K562 (cell line): Measurements from ENCODE around the gene SDHC. TPM values are rescaled to one million over a fixed set of nuclear protein-coding genes. Genes with fewer than 3 reads are reported as not detected.
A peak's percentile ranks its signal among the peaks of the same experiment; 100 is the strongest.

Experiments used
- ATAC-seq: fragments of 200-7000 bp; cut with Tn5 transposase; 3 replicates; pipeline ENCODE4 v1.9.1; 2020; ENCODE audit warnings: moderate library complexity
- BruUV-seq: library from RNA; stranded (reverse); fragments of 400-500 nt; replicated peaks from 2 replicates; lab custom pipeline; 2021; lab: Mats Ljungman, UMichigan
- CTCF ChIA-PET: fragments of 300-600 bp; formaldehyde crosslinking; extraction: SDS; loops from one replicate; lab custom pipeline; 2021; ENCODE audit warnings: low intra/inter-chr PET ratio; lab: Yijun Ruan, JAX
- POLR2A ChIA-PET: fragments of 300-600, 350-650 bp; sonication (Branson Sonifier 250); formaldehyde crosslinking; extraction: SDS; loops from one replicate; lab custom pipeline; 2021; ENCODE audit warnings: antibody characterized with exemption, inconsistent platforms; lab: Yijun Ruan, JAX
- DNase-seq, 4 experiments: peaks; one replicate each; pipeline versions ENCODE4 v3.0.0 to v3.0.0-alpha.2; 2011 to 2018; ENCODE audit warnings: low spot score in 3 of 4, mixed read lengths in 3 of 4; ENCODE audit errors: extremely low read depth in 1 of 4
- FAIRE-seq: peaks from 2 replicates; lab custom pipeline; 2011; peaks lifted over from hg19 to GRCh38; lab: Jason Lieb, UNC
- H2AFZ ChIP-seq: 2 replicates; pipeline ENCODE4 v1.6.0; 2011; ENCODE audit warnings: low read depth, low read length, control low read depth, inconsistent platforms
- H3K27ac ChIP-seq: fragments of 200-600 bp; 3 replicates; pipeline ENCODE4 v1.8.0; 2011; ENCODE audit warnings: low read depth, mild to moderate bottlenecking, control low read depth, inconsistent platforms, low read length, moderate library complexity, mixed read lengths; ENCODE audit errors: extremely low read depth
- H3K27me3 ChIP-seq, 2 experiments: fragments of 300-600 bp in 1 of 2; 2 replicates in 1 of 2; 3 replicates in 1 of 2; pipeline versions ENCODE4 v1.6.0 to v1.8.0; 2011; ENCODE audit warnings: inconsistent platforms in 2 of 2, low read length in 2 of 2, mild to moderate bottlenecking in 1 of 2, mixed read lengths in 1 of 2, moderate library complexity in 1 of 2; ENCODE audit not compliant: control insufficient read depth in 2 of 2, insufficient read depth in 2 of 2
- H3K36me3 ChIP-seq: fragments of 300-600 bp; 3 replicates; pipeline ENCODE4 v1.8.0; 2011; ENCODE audit warnings: mild to moderate bottlenecking, low read length, inconsistent platforms; ENCODE audit not compliant: control insufficient read depth, insufficient read depth
- H3K4me1 ChIP-seq, 2 experiments: fragments of 200-600 bp in 1 of 2; replicated peaks in 1 of 2; 2 replicates in 1 of 2; 3 replicates in 1 of 2; pipeline versions ENCODE4 v1.5.1 to v1.8.0; 2011; ENCODE audit warnings: inconsistent platforms in 2 of 2, low read length in 2 of 2, mild to moderate bottlenecking in 1 of 2, mixed read lengths in 1 of 2, moderate library complexity in 1 of 2; ENCODE audit not compliant: control insufficient read depth in 2 of 2, insufficient read depth in 2 of 2
- H3K4me2 ChIP-seq: 2 replicates; pipeline ENCODE4 v1.6.1; 2011; ENCODE audit warnings: low read length, control low read depth, inconsistent platforms, mixed read lengths; ENCODE audit not compliant: insufficient read depth
- H3K4me3 ChIP-seq: fragments of 200-600 bp; sonication (generic), shearing (Covaris generic); 2 replicates; pipeline ENCODE4 v1.5.1; 2016; ENCODE audit warnings: control low read depth, inconsistent platforms
- H3K79me2 ChIP-seq: fragments of 200-600 bp; 3 replicates; pipeline ENCODE4 v1.8.0; 2011; ENCODE audit warnings: low read length, inconsistent platforms; ENCODE audit not compliant: control insufficient read depth, insufficient read depth
- H3K9ac ChIP-seq, 2 experiments: 2 replicates each; pipeline versions ENCODE4 v1.6.0 to v1.6.1; 2011; ENCODE audit warnings: low read depth in 2 of 2, low read length in 2 of 2, control low read depth in 1 of 2, inconsistent platforms in 1 of 2, mild to moderate bottlenecking in 1 of 2, mixed read lengths in 1 of 2; ENCODE audit not compliant: insufficient read depth in 1 of 2
- H3K9me1 ChIP-seq: one replicate; pipeline ENCODE4 v1.6.0; 2011; ENCODE audit warnings: inconsistent platforms, mild to moderate bottlenecking, low read length, moderate library complexity; ENCODE audit not compliant: control insufficient read depth, insufficient read depth
- H3K9me3 ChIP-seq: replicated peaks from 2 replicates; pipeline ENCODE4 v1.5.1; 2011; ENCODE audit warnings: low read depth, low read length, inconsistent platforms; ENCODE audit not compliant: control insufficient read depth, insufficient read depth
- H4K20me1 ChIP-seq: replicated peaks from 2 replicates; pipeline ENCODE4 v1.6.1; 2011; ENCODE audit warnings: low read length, inconsistent platforms, mixed read lengths; ENCODE audit not compliant: control insufficient read depth, insufficient read depth
- C11orf30 ChIP-seq: fragments of 450-650 bp; IDR thresholded peaks from 2 replicates; pipeline ENCODE4 v1.6.1; 2016; ENCODE audit warnings: low read depth, mild to moderate bottlenecking
- CEBPB ChIP-seq: fragments of 450-650 bp; IDR thresholded peaks from 2 replicates; pipeline ENCODE4 v1.6.1; 2016; ENCODE audit warnings: missing genetic modification characterization, missing compliant biosample characterization
- CEBPG ChIP-seq, 3 experiments: fragments of 200-800 bp in 1 of 3; sonication (Bioruptor generic) in 1 of 3; sonication (generic) in 1 of 3; formaldehyde crosslinking in 1 of 3; IDR thresholded peaks in 2 of 3; conservative IDR thresholded peaks in 1 of 3; 2 replicates each; pipeline versions ENCODE4 v1.6.1 to v1.8.0; 2016 to 2022; ENCODE audit warnings: missing compliant biosample characterization in 2 of 3, missing genetic modification characterization in 2 of 3, mild to moderate bottlenecking in 1 of 3, missing genetic modification reagents in 1 of 3
- NFE2 ChIP-seq: IDR thresholded peaks from 2 replicates; pipeline ENCODE4 v1.6.1; 2014; ENCODE audit warnings: antibody characterized with exemption, low read depth
- RBM15 ChIP-seq: fragments of 200-400 bp; formaldehyde crosslinking; IDR thresholded peaks from 2 replicates; pipeline ENCODE4 v1.6.1; 2018; ENCODE audit warnings: mild to moderate bottlenecking, low read length, moderate library complexity; ENCODE audit not compliant: insufficient read depth
- ZNF316 ChIP-seq: fragments of 450-650 bp; IDR thresholded peaks from 2 replicates; pipeline ENCODE4 v1.6.1; 2016
- WGBS: fragments of 100-300 bp; shearing (Covaris generic); methylation state at CpG from one replicate; pipeline ENCODE4 v1.1.6; 2016; ENCODE audit warnings: low coverage, mixed read lengths; ENCODE audit not compliant: insufficient coverage; ENCODE audit errors: missing lambda C conversion rate; 5-methylcytosine and 5-hydroxymethylcytosine counted together
- in situ Hi-C: fragments of 300-500 bp; cut with MboI; formaldehyde crosslinking; loops from 4 replicates; pipeline ENCODE4 v1.15.0; 2018; ENCODE audit warnings: inconsistent platforms, mixed read lengths
- intact Hi-C: fragments of 100-400 bp; cut with micrococcal nuclease; formaldehyde crosslinking; loops from 2 replicates; pipeline ENCODE4 v1.14.2; 2022
- polyA plus RNA-seq, 8 experiments: library from polyadenylated mRNA; depleted of rRNA in 4 of 8; stranded (reverse) in 5 of 8; unstranded in 3 of 8; fragments of >200 nt; fragmentation: Nextera tagmentation in 2 of 8; fragmentation: Illumina TruSeq in 1 of 8; extraction: Ambion mirVana in 2 of 8; extraction: Trizol in 1 of 8; gene quantifications; 2 replicates each; pipeline versions ENCODE4 v1.2.1 to v1.2.3, GENCODE V29; 2011 to 2014; ENCODE audit warnings: inconsistent platforms in 1 of 8, missing spikeins in 1 of 8
- total RNA-seq, 7 experiments: library from RNA; depleted of rRNA in 6 of 7; stranded (reverse); fragments of >200 nt in 6 of 7; fragmentation: Illumina TruSeq in 2 of 7; extraction: Trizol in 2 of 7; gene quantifications; 2 replicates each; pipeline versions ENCODE4 v1.2.1 to v1.2.3, GENCODE V29; 2011 to 2021; ENCODE audit warnings: low replicate concordance in 1 of 7

Gene SDHC
- total and polyA plus RNA-seq, 9 of the 15 experiments (the other 6 are each of a cell fraction or from before 2014, with no cell fraction given) = 7.7 to 309 (median 174) TPM

DNA sequence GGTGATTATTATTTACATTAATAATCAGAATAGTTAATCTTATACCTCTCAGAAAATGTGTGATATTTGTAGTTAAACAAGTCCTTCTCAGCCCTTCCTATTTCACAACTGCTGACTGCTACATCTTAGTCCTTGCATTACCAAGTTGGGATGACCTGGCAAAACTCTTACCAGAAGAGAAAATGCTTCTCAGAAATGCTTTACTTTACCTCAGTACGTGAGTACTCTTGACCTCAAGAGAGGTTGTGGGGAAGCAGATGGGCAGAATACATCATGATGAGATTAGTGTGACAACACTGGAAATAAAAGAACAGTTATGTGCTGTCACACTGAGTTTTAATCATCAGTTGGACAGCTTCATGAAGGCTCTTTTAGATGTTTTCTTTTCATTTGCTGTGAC lies 37.3 kb downstream of the SDHC start:
- no peak overlapping the region for H3K4me2 ChIP-seq
- no peaks in the 10 kb centered on the region; the same call in 1 of the 2 replicates for H4K20me1 ChIP-seq
- 19% methylated on average over 1 of the region's 1 CpG for WGBS
- no peaks in the 10 kb centered on the region for H3K27me3 ChIP-seq
- H3K27ac ChIP-seq = peak overlapping the region; percentile 15; the same call in 2 of the 3 replicates
- CTCF ChIA-PET = no interaction called here
- FAIRE-seq (no peak), DNase-seq (peak in 1 of 4 experiments; percentile 11), ATAC-seq (no peak)
- TF ChIP-seq ZNF316 = peak; percentile 55; the same call in 1 of the 2 replicates
- TF ChIP-seq CEBPG (CRISPR knock-in tag; IDR thresholded peaks at IDR 0.05) = no peak
- TF ChIP-seq CEBPG (tag; conservative IDR thresholded peaks at IDR 0.05 in 1 of 2, IDR thresholded peaks at IDR 0.05 in 1 of 2) = 0 out of 4 replicates have a peak, but pooled peaks of 1 of the 2 experiments have one; percentile 8
- peak; percentile 65 for TF ChIP-seq CEBPB (tag)
- TF ChIP-seq NFE2 = 0 out of 2 replicates have a peak, but pooled peaks have one; percentile 25
- TF ChIP-seq C11orf30 = peak; percentile 40
- TF ChIP-seq RBM15 = no peak
- POLR2A ChIA-PET = no interaction called here
- H2AFZ ChIP-seq = no peak overlapping the region
- H3K9me1 ChIP-seq = no peaks in the 10 kb centered on the region
- H3K9ac ChIP-seq = no peak overlapping the region
- no peaks in the 10 kb centered on the region for H3K9me3 ChIP-seq
- H3K4me1 ChIP-seq = no peaks in the 10 kb centered on the region; a peak in 1 of 5 replicates
- H3K36me3 ChIP-seq = peaks cover 35% of the 10 kb centered on the region; the same call in 2 of the 3 replicates
- intact Hi-C loops = no loop called here
- H3K4me3 ChIP-seq = no peak overlapping the region
- peaks cover 11% of the 10 kb centered on the region; the same call in 2 of the 3 replicates for H3K79me2 ChIP-seq
- in situ Hi-C loops = no loop called here
- no TSS peak for BruUV-seq
